Mesothelial cell of epicardium (in vitro differentiated cells): ENCODE results near the gene CSNK2A2. TPM values are rescaled to one million over a fixed set of nuclear protein-coding genes. Genes with fewer than 3 reads are reported as not detected.

Experiments used
- DNase-seq, 2 experiments: peaks; one replicate each; pipeline ENCODE4 v3.0.0; 2021; ENCODE audit warnings: low spot score in 2 of 2; ENCODE audit not compliant: unreplicated experiment in 2 of 2
- H3K27ac Mint-ChIP-seq: 2 replicates; pipeline ENCODE4 v1.8.0; 2021; ENCODE audit warnings: mixed read lengths
- H3K27me3 Mint-ChIP-seq: 2 replicates; pipeline ENCODE4 v1.8.0; 2021; ENCODE audit warnings: low read depth, mixed read lengths
- H3K36me3 Mint-ChIP-seq: 2 replicates; pipeline ENCODE4 v1.8.0; 2021; ENCODE audit warnings: mixed read lengths
- H3K4me1 Mint-ChIP-seq: 2 replicates; pipeline ENCODE4 v1.8.0; 2021; ENCODE audit warnings: mixed read lengths
- H3K4me3 Mint-ChIP-seq: 2 replicates; pipeline ENCODE4 v1.8.0; 2021; ENCODE audit warnings: mild to moderate bottlenecking, moderate library complexity, mixed read lengths
- H3K9me3 Mint-ChIP-seq: 2 replicates; pipeline ENCODE4 v1.8.0; 2021; ENCODE audit warnings: mixed read lengths
- CTCF ChIP-seq: fragments of 200-600 bp; sonication (generic); IDR thresholded peaks from one replicate; pipeline ENCODE4 v1.5.0; 2021; ENCODE audit warnings: antibody characterized with exemption; ENCODE audit not compliant: unreplicated experiment
- total RNA-seq: library from RNA; stranded (reverse); gene quantifications from 3 replicates; pipeline ENCODE4 v1.2.1, GENCODE V29; 2021

Gene CSNK2A2
- total RNA-seq, 1 donor from 2014 or later: 76.8 TPM

GRCh38 chr16:58154345-58154744, 43.6 kb downstream of the CSNK2A2 start:
- no peak overlapping the region for H3K27ac Mint-ChIP-seq
- no peak for DNase-seq
- no peak overlapping the region for H3K4me3 Mint-ChIP-seq
- H3K4me1 Mint-ChIP-seq: no peaks in the 10 kb centered on the region
- H3K9me3 Mint-ChIP-seq: no peaks in the 10 kb centered on the region
- peaks cover 4% of the 10 kb centered on the region for H3K36me3 Mint-ChIP-seq
- TF ChIP-seq CTCF: no peak
- no peaks in the 10 kb centered on the region for H3K27me3 Mint-ChIP-seq

DNA sequence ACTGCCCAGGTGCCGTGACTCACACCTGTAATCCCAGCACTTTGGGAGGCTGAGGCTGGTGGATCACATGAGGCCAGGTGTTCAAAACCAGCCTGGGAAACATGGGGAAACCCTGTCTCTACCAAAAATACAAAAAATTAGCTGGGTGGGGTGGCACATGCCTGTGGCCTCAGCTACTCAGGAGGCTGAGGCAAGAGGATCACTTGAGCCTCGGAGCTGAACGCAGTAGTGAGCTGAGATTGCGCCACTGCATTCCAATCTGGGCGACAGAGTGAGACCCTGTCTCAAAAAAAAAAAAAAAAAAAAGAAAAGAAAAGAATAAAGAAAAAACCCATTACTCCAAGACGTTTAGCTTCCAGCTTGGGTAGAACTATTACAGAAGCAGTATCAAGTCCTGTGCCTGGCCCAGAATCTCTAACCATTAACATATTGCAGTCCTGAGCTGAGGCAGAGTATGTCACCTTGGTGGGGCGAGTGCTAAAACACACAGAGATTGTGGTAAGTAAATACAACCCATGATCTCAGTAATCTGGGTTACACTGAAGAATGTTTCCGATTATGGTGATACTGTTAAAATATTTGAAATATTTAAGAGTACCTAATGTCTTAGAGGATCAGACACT, 45.5 kb downstream of the CSNK2A2 start:
- no peak overlapping the region for H3K4me3 Mint-ChIP-seq
- no peak overlapping the region for H3K27ac Mint-ChIP-seq
- no peaks in the 10 kb centered on the region for H3K4me1 Mint-ChIP-seq
- no peak for DNase-seq
- no peak for TF ChIP-seq CTCF
- H3K36me3 Mint-ChIP-seq: no peaks in the 10 kb centered on the region
- H3K9me3 Mint-ChIP-seq: no peaks in the 10 kb centered on the region
- no peaks in the 10 kb centered on the region for H3K27me3 Mint-ChIP-seq

DNA sequence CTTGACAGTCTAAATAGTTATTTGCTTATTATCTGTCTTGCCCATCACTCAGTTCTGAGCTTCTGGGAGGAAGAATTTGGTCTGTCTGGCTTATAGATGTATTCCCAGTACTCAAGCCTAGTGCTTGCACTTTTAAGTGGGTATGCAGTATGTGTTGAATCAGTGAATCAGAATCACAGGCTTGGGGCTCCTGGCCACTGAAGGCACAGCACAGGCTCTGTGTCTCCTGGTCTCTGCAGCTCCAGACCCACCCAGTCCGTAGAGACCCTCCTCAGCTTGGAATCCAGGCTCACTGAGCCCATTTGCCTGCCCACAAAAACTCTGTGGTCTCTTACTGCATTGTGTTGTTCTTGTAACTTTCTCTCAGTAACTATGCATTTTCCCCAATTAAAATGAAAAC, 49.4 kb downstream of the CSNK2A2 start:
- TF ChIP-seq CTCF: no peak
- Mint-ChIP-seq H3K9me3 (no peaks in the 10 kb centered on the region), H3K27me3 (peaks cover 22% of the 10 kb centered on the region), H3K4me3 (no peak overlapping the region), H3K4me1 (no peaks in the 10 kb centered on the region), H3K36me3 (no peaks in the 10 kb centered on the region), H3K27ac (no peak overlapping the region)
- no peak for DNase-seq

DNA sequence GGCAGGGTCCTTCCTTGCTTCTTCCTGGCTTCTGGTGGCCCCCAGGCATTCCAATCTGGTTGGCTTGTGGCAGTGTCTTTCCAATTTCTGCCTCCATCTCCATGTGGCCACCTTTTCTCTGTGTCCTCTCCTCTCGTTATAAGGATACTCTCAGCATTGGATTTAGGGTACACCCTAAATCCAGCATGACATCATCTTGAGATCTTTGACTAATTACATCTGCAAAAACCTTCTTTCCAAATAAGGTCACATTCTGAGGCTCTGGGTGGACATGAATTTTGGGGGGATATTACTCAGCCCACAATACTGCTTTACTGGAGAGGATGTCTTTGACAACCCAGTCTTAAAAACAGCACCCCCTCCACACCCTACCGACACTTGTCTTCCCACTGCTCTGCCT, 49.8 kb downstream of the CSNK2A2 start:
- Mint-ChIP-seq H3K9me3 (no peaks in the 10 kb centered on the region), H3K4me1 (no peaks in the 10 kb centered on the region), H3K4me3 (no peak overlapping the region), H3K27me3 (peaks cover 24% of the 10 kb centered on the region), H3K27ac (no peak overlapping the region), H3K36me3 (no peaks in the 10 kb centered on the region)
- TF ChIP-seq CTCF: no peak
- no peak for DNase-seq

GRCh38 chr16:58138852-58139251, 59.1 kb downstream of the CSNK2A2 start:
- Mint-ChIP-seq H3K9me3 (peaks cover 28% of the 10 kb centered on the region), H3K27ac (no peak overlapping the region), H3K36me3 (no peaks in the 10 kb centered on the region), H3K4me3 (no peak overlapping the region), H3K4me1 (no peaks in the 10 kb centered on the region), H3K27me3 (peaks cover 10% of the 10 kb centered on the region)
- DNase-seq: no peak
- no peak for TF ChIP-seq CTCF

GRCh38 chr16:58137581-58137980, 60.3 kb downstream of the CSNK2A2 start:
- Mint-ChIP-seq H3K4me1 (no peaks in the 10 kb centered on the region), H3K4me3 (no peak overlapping the region), H3K27ac (no peak overlapping the region), H3K9me3 (peaks cover 28% of the 10 kb centered on the region), H3K27me3 (peaks cover 3% of the 10 kb centered on the region), H3K36me3 (no peaks in the 10 kb centered on the region)
- no peak for DNase-seq
- no peak for TF ChIP-seq CTCF
